Endodermal cell (in vitro differentiated cells): ENCODE measurements around the gene CASP9. TPM values are rescaled to one million over a fixed set of nuclear protein-coding genes. Genes with fewer than 3 reads are reported as not detected.

ENCODE experiments used
- DNase-seq: peaks from one replicate; pipeline ENCODE4 v3.0.0-alpha.2; 2017
- H3K27ac ChIP-seq: 2 replicates; pipeline ENCODE4 v1.5.1; 2013; ENCODE audit warnings: mild to moderate bottlenecking, low read depth, low read length, moderate library complexity
- H3K27me3 ChIP-seq: 2 replicates; pipeline ENCODE4 v1.6.1; 2013; ENCODE audit warnings: mild to moderate bottlenecking, low read length, moderate library complexity; ENCODE audit not compliant: insufficient read depth, control insufficient read depth, poor library complexity, severe bottlenecking
- H3K36me3 ChIP-seq: 2 replicates; pipeline ENCODE4 v1.7.0; 2013; ENCODE audit warnings: mild to moderate bottlenecking, low read length, moderate library complexity; ENCODE audit not compliant: control insufficient read depth, insufficient read depth
- H3K4me1 ChIP-seq: one replicate; pipeline ENCODE4 v1.7.0; 2013; ENCODE audit warnings: low read length; ENCODE audit not compliant: control insufficient read depth, insufficient read depth
- H3K4me3 ChIP-seq: 2 replicates; pipeline ENCODE4 v1.5.1; 2013; ENCODE audit warnings: mild to moderate bottlenecking, low read length, moderate library complexity
- H3K9ac ChIP-seq: 2 replicates; pipeline ENCODE4 v1.6.1; 2013; ENCODE audit warnings: mild to moderate bottlenecking, low read length, moderate library complexity; ENCODE audit not compliant: poor library complexity, severe bottlenecking; ENCODE audit errors: extremely low read depth
- H3K9me3 ChIP-seq: 2 replicates; pipeline ENCODE4 v1.6.1; 2013; ENCODE audit warnings: mild to moderate bottlenecking, low read length, moderate library complexity; ENCODE audit not compliant: control insufficient read depth
- H3K27ac Mint-ChIP-seq: 2 replicates; pipeline ENCODE4 v1.8.0; 2020; ENCODE audit warnings: mixed read lengths
- H3K27me3 Mint-ChIP-seq: 2 replicates; pipeline ENCODE4 v1.8.0; 2021; ENCODE audit warnings: mild to moderate bottlenecking, mixed read lengths; ENCODE audit not compliant: insufficient read depth
- H3K36me3 Mint-ChIP-seq: 2 replicates; pipeline ENCODE4 v1.8.0; 2020; ENCODE audit warnings: low read depth, mixed read lengths
- H3K4me1 Mint-ChIP-seq: 2 replicates; pipeline ENCODE4 v1.8.0; 2020; ENCODE audit warnings: mixed read lengths
- H3K4me3 Mint-ChIP-seq: 2 replicates; pipeline ENCODE4 v1.8.0; 2020; ENCODE audit warnings: mild to moderate bottlenecking, moderate library complexity, mixed read lengths
- H3K9me3 Mint-ChIP-seq: 2 replicates; pipeline ENCODE4 v1.8.0; 2020; ENCODE audit warnings: mild to moderate bottlenecking, mixed read lengths
- CTCF ChIP-seq: fragments of 200-600 bp; sonication (generic); conservative IDR thresholded peaks from 2 replicates; pipeline ENCODE4 v1.5.0; 2021; ENCODE audit warnings: antibody characterized with exemption, mild to moderate bottlenecking
- WGBS, 2 experiments: methylation state at CpG; one replicate each; pipeline versions ENCODE4 v1.1.5 to v1.1.7; 2013; ENCODE audit warnings: missing lambda C conversion rate in 2 of 2, mixed read lengths in 1 of 2; ENCODE audit not compliant: insufficient coverage in 1 of 2, insufficient read length in 1 of 2; 5-methylcytosine and 5-hydroxymethylcytosine counted together
- total RNA-seq, 2 donors: library from RNA; stranded (reverse); fragmentation: NEBNext Ultra II Directional in 1 of 2; extraction: Animal tissue kit (Norgen Biotek cat#: 25700) in 1 of 2; gene quantifications; 2 replicates in 1 of 2; 3 replicates in 1 of 2; pipeline ENCODE4 v1.2.1, GENCODE V29; 2021

The CASP9 gene
- total RNA-seq, 2 donors from 2014 or later: 15.5 to 16.1 TPM

GRCh38 chr1:15558516-15558915, 34.5 kb upstream of the CASP9 start:
- 91 to 93% methylated on average over 2 to 4 of the region's 4 CpGs for whole genome bisulfite sequencing, 2 experiments
- peaks cover 2% of the 10 kb centered on the region for H3K4me1 Mint-ChIP-seq

GRCh38 chr1:15557594-15557993, 33.6 kb upstream of the CASP9 start:
- no peaks in the 10 kb centered on the region for H3K9me3 Mint-ChIP-seq

More at GRCh38 chr1:15558516-15558915, 34.5 kb upstream of the CASP9 start:
- Mint-ChIP-seq H3K9me3 (no peaks in the 10 kb centered on the region), H3K27me3 (no peaks in the 10 kb centered on the region), H3K27ac (no peak overlapping the region), H3K36me3 (peaks cover 41% of the 10 kb centered on the region), H3K4me3 (no peak overlapping the region)
- no peak for TF ChIP-seq CTCF
- Histone ChIP-seq H3K27ac (no peak overlapping the region), H3K27me3 (no peaks in the 10 kb centered on the region), H3K4me1 (no peaks in the 10 kb centered on the region), H3K36me3 (peaks cover 58% of the 10 kb centered on the region), H3K9me3 (no peaks in the 10 kb centered on the region), H3K9ac (no peak overlapping the region), H3K4me3 (no peak overlapping the region)
- no peak for DNase-seq

GRCh38 chr1:15557008-15557407, 33.0 kb upstream of the CASP9 start:
- DNase-seq: no peak
- Mint-ChIP-seq H3K4me1 (peaks cover 2% of the 10 kb centered on the region), H3K9me3 (no peaks in the 10 kb centered on the region), H3K4me3 (no peak overlapping the region), H3K36me3 (peaks cover 31% of the 10 kb centered on the region), H3K27ac (no peak overlapping the region), H3K27me3 (no peaks in the 10 kb centered on the region)
- TF ChIP-seq CTCF: no peak
- no peaks in the 10 kb centered on the region for H3K9me3 ChIP-seq
- H3K27me3 ChIP-seq: no peaks in the 10 kb centered on the region
- no peak overlapping the region for H3K4me3 ChIP-seq
- WGBS, 2 experiments: 86 to 92% methylated on average over 2 of the region's 2 CpGs
- no peaks in the 10 kb centered on the region for H3K4me1 ChIP-seq
- no peak overlapping the region for H3K9ac ChIP-seq
- H3K36me3 ChIP-seq: peaks cover 44% of the 10 kb centered on the region
- H3K27ac ChIP-seq: no peak overlapping the region

More at GRCh38 chr1:15557594-15557993, 33.6 kb upstream of the CASP9 start:
- Histone ChIP-seq H3K4me3 (no peak overlapping the region), H3K4me1 (no peaks in the 10 kb centered on the region), H3K9me3 (no peaks in the 10 kb centered on the region), H3K27me3 (no peaks in the 10 kb centered on the region), H3K36me3 (peaks cover 50% of the 10 kb centered on the region), H3K9ac (no peak overlapping the region), H3K27ac (no peak overlapping the region)
- TF ChIP-seq CTCF: no peak
- Mint-ChIP-seq H3K36me3 (peaks cover 37% of the 10 kb centered on the region), H3K27me3 (no peaks in the 10 kb centered on the region), H3K4me1 (peaks cover 2% of the 10 kb centered on the region), H3K4me3 (no peak overlapping the region), H3K27ac (no peak overlapping the region)
- WGBS, 2 experiments: 91 to 100% methylated on average over 1 to 2 of the region's 2 CpGs
- DNase-seq: no peak
